Hepatic stellate cell (primary cell): ENCODE measurements around the gene UQCR10.

Experiments
- DNase-seq: peaks from one replicate; pipeline ENCODE4 v3.0.0; 2011; ENCODE audit warnings: low spot score

The UQCR10 gene

DNA sequence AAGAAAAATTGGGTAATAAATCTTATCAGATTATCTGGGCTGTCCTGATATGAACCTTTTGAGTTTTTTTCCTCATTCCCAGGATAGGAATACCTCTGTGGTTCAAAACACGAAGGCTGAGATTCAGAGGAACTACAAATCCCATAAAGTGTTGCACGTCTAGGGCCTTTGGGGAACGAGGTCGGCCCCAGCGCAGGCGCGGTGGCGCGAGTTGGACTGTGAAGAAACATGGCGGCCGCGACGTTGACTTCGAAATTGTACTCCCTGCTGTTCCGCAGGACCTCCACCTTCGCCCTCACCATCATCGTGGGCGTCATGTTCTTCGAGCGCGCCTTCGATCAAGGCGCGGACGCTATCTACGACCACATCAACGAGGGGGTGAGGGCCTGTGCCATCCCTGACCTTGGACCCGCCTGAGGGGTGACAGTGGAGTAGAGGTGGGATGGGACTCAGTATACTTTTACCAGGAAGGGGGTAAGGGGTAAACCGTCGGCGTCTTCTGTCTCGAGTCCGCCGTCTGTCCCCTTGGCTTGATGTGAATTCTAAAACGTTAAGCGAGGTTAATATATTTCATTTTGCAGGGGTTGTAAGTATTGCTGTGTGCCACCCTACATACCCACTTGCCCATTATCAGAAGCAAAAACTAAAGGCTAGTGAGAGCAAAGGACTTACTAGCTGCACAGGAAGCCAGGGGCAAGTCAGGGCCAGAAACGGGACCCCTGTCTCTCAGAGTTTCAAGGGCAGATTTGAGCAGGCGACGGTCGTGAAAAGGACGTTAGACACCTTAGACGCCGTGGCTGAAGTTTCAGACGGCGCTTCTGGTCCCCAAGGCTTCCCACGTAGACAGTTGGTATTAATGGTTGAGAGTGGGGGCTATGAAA, at the start of gene UQCR10:
Gene UQCR10 (plus strand): TSS at position 199 of the 881 bp plus-strand sequence. CDS start 30 bp downstream, at position 229.
- DNase-seq: peak; percentile 95

DNA sequence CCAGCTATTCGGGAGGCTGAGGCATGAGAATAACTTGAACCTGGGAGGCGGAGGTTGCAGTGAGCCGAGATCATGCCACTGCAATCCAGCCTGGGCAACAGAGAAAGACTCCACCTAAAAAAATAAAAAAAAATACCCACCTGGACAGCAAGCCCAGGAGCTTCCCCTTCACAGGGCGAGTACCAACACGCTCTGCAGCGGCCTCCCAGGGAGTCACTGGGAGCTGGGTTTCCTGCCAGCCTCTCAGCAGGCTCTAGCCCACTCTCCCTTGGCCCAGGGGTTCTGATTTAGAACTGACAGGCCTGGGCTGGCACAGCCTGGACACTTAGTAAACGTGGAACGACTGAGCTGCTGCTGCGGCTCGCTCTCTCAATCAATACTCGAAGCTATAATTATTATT, 49.4 kb upstream of the UQCR10 start:
- no peak for DNase-seq

DNA sequence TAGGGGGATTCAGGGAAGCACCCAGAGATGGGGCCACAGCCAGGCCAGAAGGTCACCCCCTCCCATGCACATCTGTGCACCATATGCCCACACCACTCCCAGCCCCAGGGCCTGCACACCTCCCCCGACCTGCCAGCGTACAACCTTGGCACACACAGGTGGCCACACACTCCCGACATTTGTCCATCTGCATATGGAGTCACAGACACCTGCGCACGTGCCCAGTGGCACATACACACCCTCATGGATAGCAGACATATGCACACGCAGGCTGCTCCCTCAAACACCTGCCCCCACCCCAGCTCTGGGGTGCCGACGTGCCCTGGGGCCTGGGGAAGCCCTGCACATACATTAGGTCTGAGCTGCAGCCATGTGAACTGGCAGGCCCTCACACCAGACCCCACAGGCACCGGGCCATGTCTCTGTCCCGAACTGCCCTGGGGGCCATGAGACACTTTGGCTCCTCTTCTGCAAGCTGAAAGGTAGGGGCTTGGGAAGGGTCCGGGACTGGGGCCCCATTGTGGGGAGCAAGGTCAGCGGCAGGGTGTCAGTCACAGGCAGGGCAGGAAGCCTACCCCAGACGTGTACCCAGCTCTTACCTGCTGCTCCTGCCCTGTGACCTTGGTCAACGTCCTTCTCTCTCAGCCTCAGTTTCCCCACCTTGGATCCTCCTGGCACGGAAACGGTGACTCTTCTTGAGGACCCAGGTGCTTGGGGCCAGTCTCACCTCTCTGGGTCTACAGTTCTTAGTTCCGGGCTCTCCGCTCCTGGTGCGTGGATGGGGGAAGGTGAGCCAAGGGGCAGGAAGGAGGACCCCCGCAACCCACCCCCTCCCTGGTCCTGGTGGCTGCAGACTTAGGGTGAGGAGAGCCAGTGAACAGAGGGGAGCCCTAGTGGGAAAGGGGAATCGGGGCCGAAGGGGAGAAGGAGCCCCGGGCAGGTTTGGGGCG, 47.9 kb upstream of the UQCR10 start:
- no peak for DNase-seq

DNA sequence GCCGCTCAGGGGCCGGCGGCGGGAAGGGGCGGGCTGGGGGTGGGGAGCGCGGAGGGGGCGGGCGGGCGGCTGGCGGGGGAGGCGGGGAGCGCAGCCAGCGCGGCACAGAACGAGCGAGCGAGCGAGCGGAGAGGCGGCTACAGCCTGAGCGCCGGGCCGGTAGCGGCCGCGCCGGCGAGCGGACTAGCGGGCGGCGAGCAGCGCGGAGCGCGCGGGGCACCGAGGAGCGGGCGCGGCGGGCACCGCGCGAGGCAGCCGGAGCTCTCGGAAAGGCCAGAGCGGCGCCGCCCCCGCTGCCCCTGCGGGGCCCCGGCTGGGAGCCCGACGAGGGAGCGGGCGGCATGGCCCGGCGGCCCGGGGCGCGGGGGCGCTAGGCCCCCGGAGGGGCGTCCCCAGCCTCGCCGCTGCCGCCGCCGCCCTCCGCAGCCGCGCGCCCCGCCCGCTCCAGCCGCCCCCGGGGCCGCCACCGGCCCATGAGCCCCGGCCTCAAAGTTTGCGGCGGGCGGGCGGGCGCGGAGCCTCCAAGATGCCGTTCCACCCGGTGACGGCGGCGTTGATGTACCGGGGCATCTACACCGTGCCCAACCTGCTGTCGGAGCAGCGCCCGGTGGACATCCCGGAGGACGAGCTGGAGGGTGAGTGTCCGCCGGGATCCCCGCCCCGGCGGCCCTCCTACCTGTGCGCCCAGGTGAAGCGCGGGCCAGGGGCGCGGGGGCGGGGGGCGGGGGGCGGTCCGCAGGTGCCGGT, 47.1 kb upstream of the UQCR10 start, which contains the start of gene CABP7:
Gene CABP7 (plus strand): TSS at position 105 of the 747 bp plus-strand sequence. CDS start 422 bp downstream, at position 527.
- DNase-seq: no peak

DNA sequence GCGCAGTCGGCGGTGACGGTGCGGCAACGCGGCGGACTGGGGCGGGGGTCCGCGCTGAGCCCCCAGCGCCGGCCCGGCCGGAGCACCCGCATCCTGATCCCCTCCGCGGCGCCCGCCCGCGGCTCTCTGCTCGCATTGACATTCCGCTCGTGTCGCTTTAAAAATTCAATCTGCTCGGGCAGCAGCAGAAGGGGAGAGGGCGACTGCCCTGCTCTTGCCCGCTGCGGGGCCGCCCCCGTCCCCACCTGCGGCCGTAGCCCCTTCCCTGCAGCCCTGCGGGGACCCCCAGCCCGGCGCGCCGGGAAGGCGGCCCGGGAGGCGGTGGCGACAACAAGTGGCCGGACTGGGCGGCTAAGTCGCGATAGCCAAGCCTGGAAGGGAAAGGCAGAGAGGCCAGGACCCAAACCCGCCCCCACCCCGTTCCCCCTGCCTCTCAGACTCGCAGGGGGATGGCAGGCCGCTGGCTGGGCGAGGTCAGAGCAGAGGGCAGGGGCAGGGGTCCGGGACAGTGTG, 46.3 kb upstream of the UQCR10 start:
- DNase-seq: no peak

DNA sequence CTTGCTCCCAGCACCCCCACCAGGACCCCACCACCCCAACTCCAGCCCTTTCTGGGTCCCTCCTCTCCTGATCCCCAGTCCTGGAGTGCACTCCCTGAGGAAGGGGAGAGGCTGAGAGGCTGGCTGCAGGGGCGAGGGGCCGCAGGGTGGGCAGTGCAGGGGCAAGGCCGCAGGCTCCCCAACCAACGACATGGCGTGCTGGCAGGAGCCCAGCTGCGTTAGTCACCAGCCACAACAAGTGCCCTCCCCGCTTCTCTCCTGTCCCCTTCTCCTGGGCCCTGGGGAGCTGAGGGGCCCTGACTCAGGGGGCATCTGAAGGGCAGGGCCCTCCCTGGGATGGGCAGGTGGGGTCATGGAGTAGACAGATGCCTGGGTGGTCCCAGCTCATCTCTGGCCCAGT, 45.0 kb upstream of the UQCR10 start:
- no peak for DNase-seq

DNA sequence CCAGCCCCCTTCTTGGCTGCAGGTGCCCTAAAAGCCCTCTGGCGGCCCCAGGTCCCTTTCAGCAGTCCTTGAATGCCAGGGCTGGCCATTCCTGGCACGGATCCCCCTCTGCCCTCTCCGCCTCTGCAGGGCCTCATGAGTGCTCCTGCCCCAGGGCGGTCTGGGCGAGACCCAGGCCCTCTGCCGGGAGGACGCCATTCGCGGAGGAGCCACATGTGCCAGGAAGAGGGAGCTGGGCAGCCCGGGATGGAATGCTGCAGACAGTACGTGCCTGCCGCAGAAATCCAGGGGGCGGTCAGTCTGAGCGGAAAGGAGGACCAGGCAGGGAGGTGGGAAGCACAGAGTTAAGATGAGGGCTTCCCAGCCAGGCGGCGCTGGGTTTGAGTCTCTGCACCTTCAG, 44.6 kb upstream of the UQCR10 start:
- no peak for DNase-seq

DNA sequence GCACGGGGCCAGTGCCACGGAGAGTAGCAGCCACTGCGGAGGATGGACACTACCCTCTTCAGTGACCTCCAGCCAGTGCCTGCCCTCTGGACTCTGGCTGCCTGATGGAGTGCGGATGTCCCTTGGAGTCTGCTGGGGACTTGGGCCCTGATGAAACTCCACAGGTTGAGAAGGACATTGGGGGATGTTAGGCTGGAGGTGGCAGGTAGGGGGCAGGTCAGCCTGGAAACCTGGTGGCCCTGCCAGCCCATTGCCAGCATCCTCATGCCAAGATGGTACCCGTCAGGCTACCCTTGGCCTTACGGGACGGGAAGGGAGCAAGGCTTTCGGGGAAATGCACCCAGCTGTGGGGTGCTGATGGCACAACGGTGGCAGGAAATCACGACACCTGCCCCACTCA, 43.4 kb upstream of the UQCR10 start:
- no peak for DNase-seq

DNA sequence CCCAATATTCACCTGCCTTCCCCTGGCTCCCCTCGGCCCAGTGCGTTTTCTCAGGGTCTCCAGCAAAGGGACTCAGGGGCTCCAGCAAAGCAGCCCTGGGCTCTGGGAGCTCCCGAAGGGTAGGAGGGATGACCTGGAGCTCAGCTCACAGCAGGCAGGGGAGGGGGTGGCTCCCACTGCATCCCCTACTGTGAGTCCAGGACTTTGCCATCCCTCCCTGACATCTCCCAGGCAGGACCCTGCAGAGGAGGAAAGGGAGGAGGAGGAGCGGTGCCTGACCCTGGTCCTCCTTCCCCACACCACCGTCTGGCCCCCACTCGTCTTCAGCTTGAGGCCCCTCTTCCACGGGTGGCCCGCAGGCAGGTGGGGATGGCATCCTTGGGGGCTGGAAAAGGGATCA, 42.3 kb upstream of the UQCR10 start:
- no peak for DNase-seq

DNA sequence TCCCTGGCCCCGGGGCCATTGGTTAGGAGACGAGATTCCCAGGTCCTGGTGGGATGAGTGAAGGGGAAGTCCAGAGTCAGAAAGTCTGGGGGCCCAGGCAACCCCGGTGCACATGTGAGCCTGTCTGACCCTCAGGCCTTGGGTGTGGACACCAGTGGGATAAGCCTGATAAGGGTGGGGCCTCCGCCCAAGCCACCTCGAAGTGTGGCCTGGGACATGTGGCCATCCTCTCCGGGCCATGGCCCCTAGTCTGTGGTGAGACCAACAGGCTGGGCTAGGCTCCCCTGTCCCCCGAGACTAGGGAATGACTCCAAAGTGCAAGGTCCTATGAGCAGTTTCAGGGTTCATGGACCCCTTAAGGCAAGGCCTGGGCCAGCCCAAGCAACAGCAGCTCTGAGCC, 41.1 kb upstream of the UQCR10 start:
- DNase-seq: no peak

DNA sequence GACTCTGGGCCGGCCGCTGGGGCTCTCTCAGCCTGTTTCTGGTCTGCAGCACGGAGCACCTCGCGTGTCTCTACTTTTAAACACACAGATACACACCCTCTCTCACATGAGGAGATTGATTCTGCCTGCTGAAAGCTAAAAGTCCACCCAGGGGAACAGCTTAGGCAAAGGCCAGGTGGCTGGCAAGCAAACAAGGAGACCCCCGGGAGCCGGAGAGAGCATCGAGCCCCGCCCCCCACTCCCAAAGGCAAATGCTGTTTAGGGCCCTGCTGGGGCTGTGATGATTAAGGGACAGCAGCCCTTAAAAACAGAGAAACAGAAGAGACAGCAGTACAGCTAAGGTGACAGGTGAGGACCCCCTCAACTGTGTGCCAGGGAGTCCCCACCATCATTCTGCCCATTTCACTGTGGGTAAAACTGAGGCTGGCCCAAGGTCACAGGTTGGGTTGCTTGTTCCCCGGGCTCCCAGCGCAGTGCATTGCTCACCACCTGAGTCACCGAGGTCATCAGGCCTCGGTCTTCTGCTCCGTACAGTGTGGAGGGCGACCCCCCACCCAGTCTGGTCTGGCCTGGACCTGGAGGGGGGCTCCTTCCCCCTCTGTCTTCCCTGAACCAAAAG, 40.5 kb upstream of the UQCR10 start:
- DNase-seq: no peak

DNA sequence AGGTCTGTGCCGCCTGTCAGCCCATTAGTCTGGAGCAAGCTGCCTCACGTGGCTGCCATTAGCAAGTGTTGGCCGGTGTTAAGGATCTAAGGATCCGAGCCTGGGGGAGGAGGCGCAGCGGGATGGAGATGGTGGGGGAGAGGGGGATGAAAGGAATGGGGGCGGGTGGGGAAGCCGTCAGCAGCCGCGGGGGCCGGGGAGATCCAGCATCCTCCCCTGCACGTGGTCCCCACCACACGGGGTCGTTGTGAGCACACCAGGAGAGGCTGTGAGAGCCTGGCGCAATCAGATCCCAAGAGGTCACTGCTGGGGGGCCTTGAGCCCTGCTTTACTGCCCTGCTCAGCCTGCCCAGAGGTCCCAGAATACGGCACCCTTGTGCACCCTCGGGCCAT, 40.0 kb upstream of the UQCR10 start:
- peak; percentile 68 for DNase-seq

DNA sequence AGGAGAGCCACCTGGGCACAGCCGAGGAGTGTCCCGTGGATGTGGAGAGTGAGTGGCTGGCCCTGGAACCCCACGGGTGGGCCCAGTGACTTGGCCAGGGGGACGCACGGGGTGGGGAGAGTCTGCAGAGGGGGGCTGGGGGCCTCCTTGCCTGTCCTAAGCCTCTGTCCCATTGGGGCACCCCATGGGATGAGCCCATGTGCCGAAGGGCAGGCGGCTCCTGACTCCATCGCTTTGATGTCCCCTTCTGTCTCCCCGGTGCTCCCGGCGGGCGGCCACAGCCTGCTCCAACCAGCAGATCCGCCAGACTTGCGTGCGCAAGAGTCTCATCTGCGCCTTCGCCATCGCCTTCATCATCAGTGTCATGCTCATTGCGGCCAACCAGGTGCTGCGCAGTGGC, 38.0 kb upstream of the UQCR10 start:
- no peak for DNase-seq

DNA sequence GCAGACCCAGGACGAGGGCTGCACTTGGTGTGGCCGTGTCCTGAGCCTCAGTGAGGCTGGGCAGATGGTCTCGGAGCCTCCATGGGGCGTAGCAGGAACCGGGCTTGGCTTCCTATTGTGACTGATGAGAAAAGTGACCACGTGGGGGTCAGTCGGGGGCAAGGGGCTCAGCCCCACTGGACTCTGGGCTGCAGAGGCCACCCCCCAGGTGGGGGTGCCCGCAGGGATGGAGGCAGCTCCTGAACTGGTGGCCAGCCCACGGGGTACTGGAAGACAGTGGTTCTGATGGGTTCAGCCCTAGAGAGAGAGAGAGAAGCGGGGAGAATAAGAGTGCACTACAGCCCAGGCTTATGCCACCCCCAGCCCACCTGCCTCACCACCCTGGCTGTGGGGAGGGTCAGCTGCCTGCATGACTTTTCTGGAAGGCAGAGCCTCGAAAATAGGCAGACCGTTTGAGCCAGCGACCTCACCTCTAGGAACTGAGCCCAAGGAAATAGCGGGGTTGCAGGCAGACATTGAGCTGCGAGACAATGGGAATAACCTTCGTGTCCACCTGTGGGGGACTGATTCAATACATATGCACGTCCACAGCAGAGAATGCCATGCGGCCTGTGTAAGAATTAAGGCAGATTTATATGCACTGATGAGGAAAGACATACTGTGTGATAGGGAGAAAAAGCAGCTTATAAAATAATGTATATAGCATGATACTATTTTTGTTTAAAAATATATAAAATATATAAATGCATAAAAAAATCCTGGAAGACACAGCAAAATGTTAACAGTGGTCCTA, 35.9 kb upstream of the UQCR10 start:
- DNase-seq: no peak

DNA sequence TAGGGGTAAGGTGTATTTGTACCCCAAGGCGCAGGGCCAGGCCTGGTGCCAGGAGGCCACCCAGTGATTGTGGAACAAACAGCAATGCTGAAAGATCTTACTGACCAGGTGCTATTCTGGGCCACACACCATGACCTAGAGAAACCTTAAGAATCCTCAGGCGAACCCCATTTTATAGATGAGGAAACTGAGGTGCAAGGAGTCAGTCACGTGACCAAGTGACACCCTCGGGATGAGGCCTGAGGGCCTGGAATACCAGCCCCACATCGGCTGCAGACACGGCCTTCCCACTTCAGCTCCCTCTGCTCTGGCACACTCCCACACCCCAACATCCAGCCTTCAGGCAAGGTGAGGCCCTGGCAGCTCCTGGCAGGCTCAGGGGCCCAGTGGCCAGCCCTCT, 34.3 kb upstream of the UQCR10 start:
- DNase-seq: no peak

DNA sequence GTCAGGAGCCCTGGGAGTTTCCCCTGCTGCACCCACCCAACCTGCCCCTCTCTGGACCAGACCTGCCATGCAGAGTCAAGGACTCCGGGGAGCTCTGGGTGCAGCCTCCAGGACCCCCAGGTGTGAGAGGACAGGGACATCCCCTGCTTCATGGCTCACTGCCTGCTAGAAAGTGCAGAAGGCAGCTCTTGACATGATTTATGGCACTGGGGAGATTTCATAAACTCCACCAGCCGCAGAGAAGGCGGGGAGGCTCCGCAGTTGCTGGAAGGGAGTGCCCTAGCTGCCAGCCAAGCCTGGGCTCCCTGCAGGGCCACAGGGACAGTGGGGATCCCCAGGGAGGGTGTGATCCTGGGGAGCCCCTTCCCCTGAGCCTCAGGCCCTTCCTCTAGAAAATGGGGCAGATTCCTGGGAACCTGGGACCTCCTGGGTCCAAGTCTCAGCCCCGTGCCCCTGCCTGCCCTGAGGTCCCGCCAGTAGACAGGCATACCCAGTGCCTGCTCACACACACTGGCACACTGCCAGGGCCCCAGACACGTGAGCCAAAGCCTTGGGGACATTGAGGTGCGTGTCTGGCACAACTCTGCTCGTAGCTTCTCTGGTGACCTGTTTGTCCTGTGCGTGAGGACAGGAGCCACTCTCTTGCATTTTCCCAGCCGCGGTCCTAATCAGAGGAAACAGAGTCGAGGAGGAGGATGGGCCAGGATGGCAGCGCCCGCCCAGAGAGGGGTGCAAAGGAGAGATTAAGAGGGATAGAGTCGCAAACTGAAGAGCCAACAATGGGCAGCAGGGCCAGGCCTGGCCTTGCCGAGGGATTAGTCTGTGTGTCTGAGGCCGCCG, 33.6 kb upstream of the UQCR10 start:
- no peak for DNase-seq

DNA sequence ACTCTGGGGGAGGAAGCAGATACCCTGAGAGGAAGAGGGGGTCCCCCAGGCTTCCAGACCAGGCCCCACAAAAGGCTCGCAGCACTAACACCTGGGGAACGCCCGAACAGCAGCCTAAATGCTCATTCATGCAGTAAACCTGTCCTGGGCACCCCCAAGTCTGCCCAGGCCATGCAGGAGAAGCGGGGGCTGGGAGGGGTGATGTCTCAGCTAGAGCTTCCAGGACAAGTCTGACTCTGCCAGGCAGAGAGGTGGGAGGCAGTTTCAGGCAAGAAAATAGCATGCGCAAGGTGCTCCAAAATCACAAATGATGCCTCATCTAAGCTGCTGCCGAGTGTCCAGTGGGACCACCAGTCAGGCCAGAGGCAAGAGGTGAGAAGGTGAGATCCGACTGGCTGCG, 32.8 kb upstream of the UQCR10 start:
- no peak for DNase-seq

DNA sequence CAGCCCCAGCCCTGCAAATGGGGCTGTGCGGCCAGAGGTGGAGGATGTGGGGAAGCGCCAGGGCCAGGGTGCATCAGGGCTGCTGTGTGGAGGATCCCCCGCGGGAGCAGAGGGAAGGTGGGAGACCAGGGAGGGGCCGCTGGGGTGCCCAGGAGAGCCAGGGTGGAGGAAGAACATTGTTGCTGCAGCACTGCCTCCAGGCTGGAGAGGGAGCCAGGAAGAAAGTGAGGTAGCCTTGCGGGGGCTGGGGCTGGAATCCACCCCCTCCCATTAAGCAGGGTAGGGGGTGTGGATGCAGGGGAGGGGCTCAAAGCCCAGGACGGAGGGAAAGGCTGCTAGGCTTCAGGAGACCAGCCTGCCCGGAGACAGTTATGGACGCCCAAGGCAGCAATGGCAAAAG, 32.3 kb upstream of the UQCR10 start:
- DNase-seq: no peak

DNA sequence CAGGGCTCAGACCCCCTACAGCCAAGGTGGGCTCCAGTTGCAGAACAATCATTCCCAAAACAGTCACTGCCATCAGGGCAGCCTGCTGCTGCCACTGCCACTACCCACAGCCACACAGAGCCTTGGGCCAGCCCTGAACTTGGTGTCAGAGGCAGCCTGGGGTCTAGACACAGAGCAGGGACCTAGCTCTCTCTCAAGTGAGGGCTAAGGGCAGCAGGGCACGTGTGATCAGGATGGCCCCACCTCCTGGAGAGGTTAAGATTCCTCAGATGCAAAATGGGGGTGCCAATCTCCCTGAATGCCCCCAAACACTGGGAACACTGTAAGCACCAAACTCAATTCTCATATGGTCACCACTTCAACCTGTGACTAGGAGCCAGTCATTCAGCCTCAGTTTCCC, 31.8 kb upstream of the UQCR10 start:
- DNase-seq: no peak
